ENCODE results near the gene ULK3.

DNA sequence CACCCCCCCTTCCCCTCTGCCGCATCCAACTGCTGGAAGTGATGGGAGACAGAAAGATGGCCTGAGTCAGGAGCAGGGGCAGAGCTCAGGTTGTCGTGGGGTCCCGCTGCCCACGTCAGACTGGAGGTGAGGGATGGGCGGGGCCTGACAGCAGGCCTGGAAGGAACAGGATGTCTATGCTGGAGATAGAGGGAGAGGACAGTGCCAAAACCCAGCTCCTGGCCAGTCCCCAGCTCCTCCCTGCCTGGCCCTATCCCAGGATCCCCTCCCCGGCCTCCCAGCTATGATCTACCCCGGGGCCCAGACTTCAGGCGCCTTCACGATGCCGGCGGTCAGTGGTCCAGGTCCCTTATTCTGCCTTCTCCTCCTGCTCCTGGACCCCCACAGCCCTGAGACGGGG is 30.4 kb downstream of the ULK3 start, which contains the start of gene LMAN1L:
- TF ChIP-seq POLR2A (IDR thresholded peaks at IDR 0.05), result no peak
- TF ChIP-seq, protein P1, sequence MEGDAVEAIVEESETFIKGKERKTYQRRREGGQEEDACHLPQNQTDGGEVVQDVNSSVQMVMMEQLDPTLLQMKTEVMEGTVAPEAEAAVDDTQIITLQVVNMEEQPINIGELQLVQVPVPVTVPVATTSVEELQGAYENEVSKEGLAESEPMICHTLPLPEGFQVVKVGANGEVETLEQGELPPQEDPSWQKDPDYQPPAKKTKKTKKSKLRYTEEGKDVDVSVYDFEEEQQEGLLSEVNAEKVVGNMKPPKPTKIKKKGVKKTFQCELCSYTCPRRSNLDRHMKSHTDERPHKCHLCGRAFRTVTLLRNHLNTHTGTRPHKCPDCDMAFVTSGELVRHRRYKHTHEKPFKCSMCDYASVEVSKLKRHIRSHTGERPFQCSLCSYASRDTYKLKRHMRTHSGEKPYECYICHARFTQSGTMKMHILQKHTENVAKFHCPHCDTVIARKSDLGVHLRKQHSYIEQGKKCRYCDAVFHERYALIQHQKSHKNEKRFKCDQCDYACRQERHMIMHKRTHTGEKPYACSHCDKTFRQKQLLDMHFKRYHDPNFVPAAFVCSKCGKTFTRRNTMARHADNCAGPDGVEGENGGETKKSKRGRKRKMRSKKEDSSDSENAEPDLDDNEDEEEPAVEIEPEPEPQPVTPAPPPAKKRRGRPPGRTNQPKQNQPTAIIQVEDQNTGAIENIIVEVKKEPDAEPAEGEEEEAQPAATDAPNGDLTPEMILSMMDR (IDR thresholded peaks at IDR 0.05), result no peak
